C4-2B (cell line): ENCODE results near the gene CYB5R2.

Source experiments
- H3K27ac ChIP-seq: fragments of 450-650 bp; 2 replicates; pipeline ENCODE4 v1.5.1; 2017
- CTCF ChIP-seq: fragments of 450-650 bp; conservative IDR thresholded peaks from 2 replicates; pipeline ENCODE4 v1.5.1; 2017; ENCODE audit warnings: mild to moderate bottlenecking
- ZFX ChIP-seq: fragments of 450-650 bp; IDR thresholded peaks from 2 replicates; pipeline ENCODE4 v1.6.1; 2017

The CYB5R2 gene

DNA sequence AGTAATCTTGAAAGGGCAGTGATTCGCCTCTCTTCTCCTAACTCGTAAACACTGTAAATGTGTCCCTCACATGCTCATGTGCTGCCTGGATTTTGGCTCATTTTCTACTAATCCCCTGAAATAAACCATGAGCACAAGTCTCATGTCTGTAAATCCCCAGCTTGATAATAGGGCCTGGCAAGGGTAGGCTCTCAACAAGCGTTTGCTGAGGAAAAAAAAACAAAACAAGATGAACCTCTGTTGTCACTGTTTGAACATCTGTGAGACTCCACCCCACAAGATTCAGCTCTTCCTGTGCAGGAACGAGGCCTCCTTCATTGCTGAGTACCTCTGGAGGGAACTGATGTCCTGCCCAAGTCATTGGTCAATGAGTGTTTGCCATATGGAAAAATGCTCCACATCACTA lies 4.5 kb upstream of the CYB5R2 start:
- TF ChIP-seq CTCF = no peak
- TF ChIP-seq ZFX = no peak
- no peak overlapping the region for H3K27ac ChIP-seq

DNA sequence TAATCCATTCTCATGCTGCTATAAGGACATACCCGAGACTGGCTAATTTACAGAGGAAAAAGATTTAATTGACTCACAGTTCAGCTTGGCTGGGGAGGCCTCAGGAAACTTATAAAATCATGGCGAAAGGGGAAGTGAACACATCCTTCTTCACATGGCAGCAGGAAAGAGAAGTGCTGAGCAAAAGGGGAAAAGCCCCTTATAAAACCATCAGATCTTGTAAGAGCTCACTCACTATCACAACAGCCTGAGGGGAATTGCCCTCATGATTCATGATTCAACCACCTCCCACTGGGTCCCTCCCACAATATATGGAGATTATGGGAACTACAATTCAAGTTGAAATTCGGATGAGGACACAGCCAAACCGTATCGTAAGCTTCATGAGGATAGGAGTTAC lies 3.8 kb upstream of the CYB5R2 start:
- no peak for TF ChIP-seq ZFX
- no peak for TF ChIP-seq CTCF

GRCh38 chr11:7675631-7676030 lies 2.3 kb upstream of the CYB5R2 start:
- TF ChIP-seq ZFX (no peak), CTCF (no peak)

More for the DNA sequence above, 3.8 kb upstream of the CYB5R2 start:
- H3K27ac ChIP-seq = no peak overlapping the region

GRCh38 chr11:7673724-7674434 lies 579 bp upstream of the CYB5R2 start:
- H3K27ac ChIP-seq = peak overlapping the region; percentile 46
- no peak for TF ChIP-seq ZFX
- TF ChIP-seq CTCF = no peak

More at GRCh38 chr11:7675631-7676030, 2.3 kb upstream of the CYB5R2 start:
- no peak overlapping the region for H3K27ac ChIP-seq

DNA sequence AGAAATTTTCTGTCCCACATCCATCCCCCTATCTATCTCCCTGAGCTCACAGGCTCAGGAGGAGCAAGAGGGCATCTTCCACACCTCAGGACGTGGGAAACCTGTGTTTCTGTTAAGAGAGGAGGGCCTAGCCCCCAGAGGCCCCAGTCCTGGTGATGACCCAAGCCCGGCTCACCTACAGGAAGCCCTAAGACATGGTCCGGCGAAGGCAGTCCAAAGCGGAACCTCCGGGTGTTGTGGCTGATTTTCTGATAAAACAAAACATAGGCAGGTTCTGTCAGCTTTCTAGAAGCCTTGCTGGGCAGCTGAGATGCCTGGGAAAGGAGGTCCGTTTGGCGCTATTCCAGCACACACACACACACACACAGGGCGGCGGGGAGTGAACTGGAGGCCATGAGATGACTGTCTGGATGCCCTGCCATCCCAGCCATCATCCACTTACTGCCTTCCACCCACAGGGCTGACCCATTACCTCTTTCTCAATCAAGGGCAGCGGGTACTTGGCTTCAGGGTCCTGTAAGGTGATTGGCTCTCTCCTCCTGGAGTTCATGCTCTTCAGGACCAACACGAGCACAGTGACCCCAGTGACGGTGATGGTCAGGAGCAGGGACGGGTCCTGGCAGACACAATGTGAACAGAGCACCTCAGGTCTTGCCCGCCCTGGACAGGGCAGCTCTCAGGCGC lies 882 bp downstream of the CYB5R2 start:
- no peak for TF ChIP-seq CTCF
- no peak for TF ChIP-seq ZFX
- no peak overlapping the region; the same call in 1 of the 2 replicates for H3K27ac ChIP-seq

DNA sequence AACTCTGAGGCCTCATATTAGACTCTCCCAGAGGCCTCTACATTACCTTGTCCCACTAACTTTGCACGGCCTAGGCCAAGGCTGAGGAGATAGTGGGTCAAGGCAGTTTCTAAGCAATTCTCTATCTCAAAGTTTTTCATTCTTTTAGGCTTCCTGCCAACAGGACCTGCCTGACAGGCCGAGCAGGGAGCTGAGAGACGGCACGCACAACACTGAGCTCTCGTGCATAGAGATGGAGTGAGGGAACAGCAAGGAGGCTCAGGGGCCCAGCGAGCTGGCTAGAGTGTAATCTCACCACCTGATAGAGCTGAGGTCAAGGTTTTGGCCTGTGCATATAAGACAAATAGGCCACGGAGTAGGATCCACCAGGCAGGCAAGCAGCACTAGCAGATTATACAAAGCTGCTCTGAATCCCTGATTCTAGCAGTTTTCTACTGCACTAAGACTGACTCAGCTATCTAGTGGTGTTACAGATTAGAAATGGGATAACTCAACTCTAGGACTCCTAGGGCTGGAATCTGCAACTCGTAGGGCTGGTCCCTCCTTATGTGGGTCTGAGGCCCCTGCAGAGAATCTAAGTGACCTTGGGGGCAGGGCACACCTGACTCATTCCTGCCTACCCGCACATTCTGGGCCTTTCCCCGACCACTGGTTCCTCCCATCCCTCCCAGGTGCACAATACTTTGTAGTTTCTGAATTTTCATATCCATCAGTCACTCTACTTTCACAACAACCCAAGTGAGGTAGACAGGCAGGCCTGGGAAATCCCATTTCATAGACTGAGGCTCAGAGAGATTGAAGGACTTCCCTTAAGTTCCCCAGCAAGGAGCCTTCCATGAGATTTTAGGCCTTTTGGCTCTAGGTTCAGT lies 1.7 kb downstream of the CYB5R2 start:
- TF ChIP-seq ZFX = no peak
- no peak for TF ChIP-seq CTCF
- H3K27ac ChIP-seq = peak overlapping the region; percentile 52

- TF ChIP-seq CTCF (no peak), ZFX (no peak)
- peak overlapping the region; percentile 52 for H3K27ac ChIP-seq
Measured at GRCh38 chr11:7670641-7671040, 2.7 kb downstream of the CYB5R2 start.
